HCT116 (cell line): ENCODE results near the gene LRCH1. TPM values are rescaled to one million over a fixed set of nuclear protein-coding genes. Genes with fewer than 3 reads are reported as not detected.

Experiments
- ATAC-seq: fragments of 200-7000 bp; cut with Tn5 transposase; 2 replicates; pipeline ENCODE4 v1.9.1; 2020; ENCODE audit warnings: mild to moderate bottlenecking, moderate library complexity
- BruUV-seq: library from RNA; stranded (reverse); fragments of 400-500 nt; replicated peaks from 2 replicates; lab custom pipeline; 2021; lab: Mats Ljungman, UMichigan
- CTCF ChIA-PET: fragments of 300-600 bp; sonication (Branson Sonifier 250); formaldehyde crosslinking; loops from one replicate; lab custom pipeline; 2021; ENCODE audit warnings: antibody characterized with exemption; lab: Charles Lee
- POLR2A ChIA-PET: fragments of 300-600, 350-600 bp; sonication (Branson Sonifier 250); formaldehyde crosslinking; loops from one replicate; lab custom pipeline; 2021; ENCODE audit warnings: antibody characterized with exemption; lab: Charles Lee
- RAD21 ChIA-PET, 2 experiments: fragments of 300-600 bp; sonication (Branson Sonifier 250); formaldehyde crosslinking; loops; one replicate each; lab custom pipeline; 2023; ENCODE audit warnings: low total read pairs in 2 of 2; ENCODE audit not compliant: uncharacterized antibody in 2 of 2, unreplicated experiment in 2 of 2, low non-redundant PET in 1 of 2; lab: Charles Lee
- DNase-seq: peaks from one replicate; pipeline ENCODE4 v3.0.0-alpha.2; 2010; ENCODE audit warnings: low read depth, low spot score
- H2AFZ ChIP-seq: fragments of 200-600 bp; shearing (Covaris generic), sonication (generic); 2 replicates; pipeline ENCODE4 v1.6.1; 2017; ENCODE audit warnings: low read depth, mixed run types, mixed read lengths, antibody characterized with exemption, low read length; ENCODE audit not compliant: poor library complexity, severe bottlenecking
- H3K27ac ChIP-seq: 2 replicates; pipeline ENCODE4 v1.5.1; 2012; ENCODE audit warnings: low read depth, low read length
- H3K27me3 ChIP-seq: fragments of 200-600 bp; sonication (generic); 2 replicates; pipeline ENCODE4 v1.6.1; 2016; ENCODE audit warnings: mixed run types, low read length, mixed read lengths; ENCODE audit not compliant: insufficient read depth
- H3K36me3 ChIP-seq, 2 experiments: fragments of 200-500 bp in 1 of 2; fragments of 200-600 bp in 1 of 2; sonication (Bioruptor generic) in 1 of 2; sonication (generic) in 1 of 2; 2 replicates each; pipeline versions ENCODE4 v1.5.1 to v1.6.1; 2014 to 2016; ENCODE audit warnings: low read length in 2 of 2, inconsistent platforms in 1 of 2, mixed read lengths in 1 of 2, mixed run types in 1 of 2; ENCODE audit not compliant: insufficient read depth in 2 of 2, control insufficient read depth in 1 of 2
- H3K4me1 ChIP-seq, 2 experiments: fragments of 200-600 bp in 1 of 2; sonication (generic) in 1 of 2; 2 replicates each; pipeline versions ENCODE4 v1.5.1 to v1.6.1; 2012 to 2017; ENCODE audit warnings: low read length in 2 of 2, inconsistent platforms in 1 of 2, mild to moderate bottlenecking in 1 of 2, mixed read lengths in 1 of 2, mixed run types in 1 of 2, moderate library complexity in 1 of 2; ENCODE audit not compliant: insufficient read depth in 2 of 2, control insufficient read depth in 1 of 2
- H3K4me2 ChIP-seq: fragments of 200-600 bp; sonication (generic); 2 replicates; pipeline ENCODE4 v1.6.1; 2017; ENCODE audit warnings: mixed run types, low read length, mixed read lengths
- H3K4me3 ChIP-seq, 2 experiments: fragments of 200-600 bp in 1 of 2; sonication (generic) in 1 of 2; replicated peaks in 1 of 2; 2 replicates each; pipeline ENCODE4 v1.5.1; 2011 to 2016; ENCODE audit warnings: low read length in 2 of 2, control low read depth in 1 of 2, low read depth in 1 of 2, mild to moderate bottlenecking in 1 of 2, mixed read lengths in 1 of 2, mixed run types in 1 of 2
- H3K79me2 ChIP-seq: fragments of 200-600 bp; sonication (generic); 2 replicates; pipeline ENCODE4 v1.6.1; 2017; ENCODE audit warnings: mild to moderate bottlenecking, mixed run types, low read length, moderate library complexity, mixed read lengths; ENCODE audit not compliant: insufficient read depth
- H3K9ac ChIP-seq: fragments of 200-600 bp; sonication (generic); 2 replicates; pipeline ENCODE4 v1.6.1; 2016; ENCODE audit warnings: low read length, mixed read lengths
- H3K9me2 ChIP-seq: fragments of 200-600 bp; sonication (generic), shearing (Covaris generic); 2 replicates; pipeline ENCODE4 v1.6.1; 2017; ENCODE audit warnings: mixed run types, mild to moderate bottlenecking, moderate library complexity; ENCODE audit not compliant: insufficient read depth
- H3K9me3 ChIP-seq, 2 experiments: fragments of 200-500 bp in 1 of 2; fragments of 200-600 bp in 1 of 2; sonication (Bioruptor generic) in 1 of 2; sonication (generic) in 1 of 2; 2 replicates each; pipeline ENCODE4 v1.6.1; 2014 to 2017; ENCODE audit warnings: low read length in 2 of 2, mixed read lengths in 2 of 2, inconsistent platforms in 1 of 2, low read depth in 1 of 2, mild to moderate bottlenecking in 1 of 2, mixed run types in 1 of 2, moderate library complexity in 1 of 2; ENCODE audit not compliant: control insufficient read depth in 1 of 2, insufficient read depth in 1 of 2
- H4K20me1 ChIP-seq: fragments of 200-600 bp; sonication (generic), shearing (Covaris generic); 2 replicates; pipeline ENCODE4 v1.6.1; 2017; ENCODE audit warnings: mixed run types, mild to moderate bottlenecking, moderate library complexity; ENCODE audit not compliant: insufficient read depth
- CBX3 ChIP-seq: IDR thresholded peaks from 2 replicates; pipeline ENCODE4 v1.6.1; 2012; ENCODE audit warnings: low read depth
- CEBPB ChIP-seq: IDR thresholded peaks from 2 replicates; pipeline ENCODE4 v1.6.1; 2012; ENCODE audit warnings: low read depth
- EGR1 ChIP-seq: IDR thresholded peaks from 2 replicates; pipeline ENCODE4 v1.6.1; 2012; ENCODE audit warnings: low read depth
- ELF1 ChIP-seq: IDR thresholded peaks from 2 replicates; pipeline ENCODE4 v1.6.1; 2012; ENCODE audit warnings: low read depth, borderline replicate concordance
- EZH2 ChIP-seq: fragments of 200-600 bp; sonication (generic); IDR thresholded peaks from 2 replicates; pipeline ENCODE4 v1.6.1; 2017; ENCODE audit warnings: antibody characterized with exemption, mixed run types
- EZH2phosphoT487 ChIP-seq: fragments of 200-600 bp; IDR thresholded peaks from 2 replicates; pipeline ENCODE4 v1.6.1; 2018; ENCODE audit warnings: antibody characterized with exemption, borderline replicate concordance
- FOSL1 ChIP-seq: IDR thresholded peaks from 2 replicates; pipeline ENCODE4 v1.6.1; 2012; ENCODE audit warnings: low read depth
- POLR2AphosphoS5 ChIP-seq: IDR thresholded peaks from 2 replicates; pipeline ENCODE4 v1.6.1; 2011; ENCODE audit warnings: mild to moderate bottlenecking, low read depth, low read length, moderate library complexity
- RAD21 ChIP-seq: IDR thresholded peaks from 2 replicates; pipeline ENCODE4 v1.6.1; 2012; ENCODE audit warnings: low read depth, mild to moderate bottlenecking
- SIN3A ChIP-seq: IDR thresholded peaks from 2 replicates; pipeline ENCODE4 v1.6.1; 2012; ENCODE audit warnings: low read depth
- SP1 ChIP-seq: IDR thresholded peaks from 2 replicates; pipeline ENCODE4 v1.6.1; 2012; ENCODE audit warnings: low read depth
- TCF7L2 ChIP-seq: IDR thresholded peaks from 2 replicates; pipeline ENCODE4 v1.7.0; 2011; ENCODE audit warnings: borderline replicate concordance, inconsistent platforms; ENCODE audit not compliant: insufficient read depth, insufficient read length; ENCODE audit errors: extremely low read depth
- YY1 ChIP-seq: IDR thresholded peaks from 2 replicates; pipeline ENCODE4 v1.6.1; 2011; ENCODE audit warnings: low read length, low read depth, moderate library complexity, mild to moderate bottlenecking; ENCODE audit not compliant: insufficient replicate concordance; ENCODE audit errors: extremely low read depth
- ZFX ChIP-seq: fragments of 450-650 bp; IDR thresholded peaks from 2 replicates; pipeline ENCODE4 v1.6.1; 2017
- ZNF274 ChIP-seq: fragments of 200-500 bp; sonication (Bioruptor generic); IDR thresholded peaks from 2 replicates; pipeline ENCODE4 v1.6.1; 2014; ENCODE audit warnings: mild to moderate bottlenecking, low read depth, low read length, inconsistent platforms
- intact Hi-C: fragments of 100-400 bp; cut with micrococcal nuclease; formaldehyde crosslinking; loops from 2 replicates; pipeline ENCODE4 v1.10.0; 2022
- total RNA-seq: library from RNA; stranded (reverse); gene quantifications from one replicate; pipeline ENCODE4 v1.2.1, GENCODE V29; 2021; ENCODE audit not compliant: unreplicated experiment
- TF ChIP-seq, protein P1 (sequence below): IDR thresholded peaks from 2 replicates; pipeline ENCODE4 v1.6.1; 2012
- TF ChIP-seq, protein P2 (sequence below): IDR thresholded peaks from 2 replicates; pipeline ENCODE4 v1.6.1; 2011; ENCODE audit warnings: mild to moderate bottlenecking, low read length, moderate library complexity; ENCODE audit not compliant: insufficient replicate concordance; ENCODE audit errors: extremely low read depth
- TF ChIP-seq, protein P3 (sequence below), 3 experiments: fragments of 200-600 bp in 1 of 3; sonication (generic) in 1 of 3; IDR thresholded peaks in 2 of 3; conservative IDR thresholded peaks in 1 of 3; 2 replicates each; pipeline ENCODE4 v1.5.1; 2012 to 2017; ENCODE audit warnings: low read depth in 2 of 3, low read length in 2 of 3, antibody characterized with exemption in 1 of 3, borderline replicate concordance in 1 of 3, control low read depth in 1 of 3, mild to moderate bottlenecking in 1 of 3, mixed read lengths in 1 of 3, mixed run types in 1 of 3, moderate library complexity in 1 of 3; ENCODE audit not compliant: insufficient read depth in 1 of 3
- TF ChIP-seq, protein P4 (sequence below): IDR thresholded peaks from 2 replicates; pipeline ENCODE4 v1.6.1; 2012; ENCODE audit warnings: low read depth

LRCH1 gene
- total RNA-seq, 1 experiment from 2014 or later, result 15.6 TPM

DNA sequence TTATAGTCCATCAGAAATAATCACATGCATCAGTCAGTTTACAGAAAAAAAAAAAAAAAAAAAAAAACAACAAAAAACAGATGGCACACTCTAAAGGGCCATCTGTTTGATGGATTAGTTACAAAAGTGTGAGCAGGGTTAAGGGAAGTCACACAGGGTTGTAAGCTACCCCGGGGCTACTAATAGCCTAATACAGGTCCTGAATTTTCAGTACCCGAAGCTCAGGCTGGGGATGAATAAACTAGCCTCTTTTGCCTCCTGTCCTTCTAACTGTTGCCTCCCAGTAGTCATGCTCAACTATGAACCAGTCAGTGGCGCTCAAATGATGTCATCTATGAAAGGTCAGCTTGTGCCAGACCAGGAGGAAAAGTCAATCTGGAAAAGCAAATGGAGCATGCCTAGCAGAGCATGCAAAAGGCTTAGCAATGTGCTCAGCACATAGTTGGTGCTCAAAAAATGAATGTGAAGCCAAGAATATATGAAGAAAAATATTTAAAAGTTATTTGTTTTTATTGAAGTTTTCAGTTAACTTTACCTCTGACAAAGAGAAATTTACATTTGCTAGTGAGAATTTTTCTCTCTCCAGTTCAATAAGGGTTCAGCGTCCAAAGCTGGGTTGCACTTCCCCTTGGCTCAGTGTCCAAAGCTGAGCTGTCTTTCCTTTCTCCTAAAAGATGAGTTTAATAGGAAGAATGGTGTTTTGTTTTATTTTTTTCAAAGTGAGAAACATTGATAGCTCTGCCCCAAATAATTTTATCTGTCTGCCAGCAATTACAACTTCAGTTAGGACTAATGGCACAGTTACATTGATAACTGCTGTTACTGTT lies 30.8 kb upstream of the LRCH1 start:
- no peak overlapping the region for H2AFZ ChIP-seq
- no peaks in the 10 kb centered on the region for H3K79me2 ChIP-seq
- TF ChIP-seq CEBPB, result no peak
- TF ChIP-seq EZH2, result no peak
- TF ChIP-seq, protein P1, sequence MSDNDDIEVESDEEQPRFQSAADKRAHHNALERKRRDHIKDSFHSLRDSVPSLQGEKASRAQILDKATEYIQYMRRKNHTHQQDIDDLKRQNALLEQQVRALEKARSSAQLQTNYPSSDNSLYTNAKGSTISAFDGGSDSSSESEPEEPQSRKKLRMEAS, result no peak
- TF ChIP-seq EGR1, result no peak
- no peak for TF ChIP-seq EZH2phosphoT487
- TF ChIP-seq ELF1, result no peak
- no peak for TF ChIP-seq CBX3
- TF ChIP-seq YY1, result no peak
- TF ChIP-seq, protein P2, sequence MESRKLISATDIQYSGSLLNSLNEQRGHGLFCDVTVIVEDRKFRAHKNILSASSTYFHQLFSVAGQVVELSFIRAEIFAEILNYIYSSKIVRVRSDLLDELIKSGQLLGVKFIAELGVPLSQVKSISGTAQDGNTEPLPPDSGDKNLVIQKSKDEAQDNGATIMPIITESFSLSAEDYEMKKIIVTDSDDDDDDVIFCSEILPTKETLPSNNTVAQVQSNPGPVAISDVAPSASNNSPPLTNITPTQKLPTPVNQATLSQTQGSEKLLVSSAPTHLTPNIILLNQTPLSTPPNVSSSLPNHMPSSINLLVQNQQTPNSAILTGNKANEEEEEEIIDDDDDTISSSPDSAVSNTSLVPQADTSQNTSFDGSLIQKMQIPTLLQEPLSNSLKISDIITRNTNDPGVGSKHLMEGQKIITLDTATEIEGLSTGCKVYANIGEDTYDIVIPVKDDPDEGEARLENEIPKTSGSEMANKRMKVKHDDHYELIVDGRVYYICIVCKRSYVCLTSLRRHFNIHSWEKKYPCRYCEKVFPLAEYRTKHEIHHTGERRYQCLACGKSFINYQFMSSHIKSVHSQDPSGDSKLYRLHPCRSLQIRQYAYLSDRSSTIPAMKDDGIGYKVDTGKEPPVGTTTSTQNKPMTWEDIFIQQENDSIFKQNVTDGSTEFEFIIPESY, result no peak
- no peak for TF ChIP-seq FOSL1
- no peak for TF ChIP-seq ZNF274
- no peak for TF ChIP-seq POLR2AphosphoS5
- TF ChIP-seq ZFX, result no peak
- TF ChIP-seq, protein P3, sequence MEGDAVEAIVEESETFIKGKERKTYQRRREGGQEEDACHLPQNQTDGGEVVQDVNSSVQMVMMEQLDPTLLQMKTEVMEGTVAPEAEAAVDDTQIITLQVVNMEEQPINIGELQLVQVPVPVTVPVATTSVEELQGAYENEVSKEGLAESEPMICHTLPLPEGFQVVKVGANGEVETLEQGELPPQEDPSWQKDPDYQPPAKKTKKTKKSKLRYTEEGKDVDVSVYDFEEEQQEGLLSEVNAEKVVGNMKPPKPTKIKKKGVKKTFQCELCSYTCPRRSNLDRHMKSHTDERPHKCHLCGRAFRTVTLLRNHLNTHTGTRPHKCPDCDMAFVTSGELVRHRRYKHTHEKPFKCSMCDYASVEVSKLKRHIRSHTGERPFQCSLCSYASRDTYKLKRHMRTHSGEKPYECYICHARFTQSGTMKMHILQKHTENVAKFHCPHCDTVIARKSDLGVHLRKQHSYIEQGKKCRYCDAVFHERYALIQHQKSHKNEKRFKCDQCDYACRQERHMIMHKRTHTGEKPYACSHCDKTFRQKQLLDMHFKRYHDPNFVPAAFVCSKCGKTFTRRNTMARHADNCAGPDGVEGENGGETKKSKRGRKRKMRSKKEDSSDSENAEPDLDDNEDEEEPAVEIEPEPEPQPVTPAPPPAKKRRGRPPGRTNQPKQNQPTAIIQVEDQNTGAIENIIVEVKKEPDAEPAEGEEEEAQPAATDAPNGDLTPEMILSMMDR (IDR thresholded peaks at IDR 0.05 in 2 of 3, conservative IDR thresholded peaks at IDR 0.05 in 1 of 3; ENCODE audit: borderline replicate concordance in 1 of 3, insufficient read depth in 1 of 3, low read depth in 2 of 3, low read length in 2 of 3), result no peak
- no peak for TF ChIP-seq TCF7L2
- TF ChIP-seq RAD21, result no peak
- no peak for TF ChIP-seq SP1
- TF ChIP-seq, protein P4, sequence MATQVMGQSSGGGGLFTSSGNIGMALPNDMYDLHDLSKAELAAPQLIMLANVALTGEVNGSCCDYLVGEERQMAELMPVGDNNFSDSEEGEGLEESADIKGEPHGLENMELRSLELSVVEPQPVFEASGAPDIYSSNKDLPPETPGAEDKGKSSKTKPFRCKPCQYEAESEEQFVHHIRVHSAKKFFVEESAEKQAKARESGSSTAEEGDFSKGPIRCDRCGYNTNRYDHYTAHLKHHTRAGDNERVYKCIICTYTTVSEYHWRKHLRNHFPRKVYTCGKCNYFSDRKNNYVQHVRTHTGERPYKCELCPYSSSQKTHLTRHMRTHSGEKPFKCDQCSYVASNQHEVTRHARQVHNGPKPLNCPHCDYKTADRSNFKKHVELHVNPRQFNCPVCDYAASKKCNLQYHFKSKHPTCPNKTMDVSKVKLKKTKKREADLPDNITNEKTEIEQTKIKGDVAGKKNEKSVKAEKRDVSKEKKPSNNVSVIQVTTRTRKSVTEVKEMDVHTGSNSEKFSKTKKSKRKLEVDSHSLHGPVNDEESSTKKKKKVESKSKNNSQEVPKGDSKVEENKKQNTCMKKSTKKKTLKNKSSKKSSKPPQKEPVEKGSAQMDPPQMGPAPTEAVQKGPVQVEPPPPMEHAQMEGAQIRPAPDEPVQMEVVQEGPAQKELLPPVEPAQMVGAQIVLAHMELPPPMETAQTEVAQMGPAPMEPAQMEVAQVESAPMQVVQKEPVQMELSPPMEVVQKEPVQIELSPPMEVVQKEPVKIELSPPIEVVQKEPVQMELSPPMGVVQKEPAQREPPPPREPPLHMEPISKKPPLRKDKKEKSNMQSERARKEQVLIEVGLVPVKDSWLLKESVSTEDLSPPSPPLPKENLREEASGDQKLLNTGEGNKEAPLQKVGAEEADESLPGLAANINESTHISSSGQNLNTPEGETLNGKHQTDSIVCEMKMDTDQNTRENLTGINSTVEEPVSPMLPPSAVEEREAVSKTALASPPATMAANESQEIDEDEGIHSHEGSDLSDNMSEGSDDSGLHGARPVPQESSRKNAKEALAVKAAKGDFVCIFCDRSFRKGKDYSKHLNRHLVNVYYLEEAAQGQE, result no peak
- no peak for TF ChIP-seq SIN3A
- H3K9me3 ChIP-seq, result peaks cover 0 to 6% of the 10 kb centered on the region in 2 experiments; a peak in 1 of 4 replicates
- ChIA-PET RAD21 (no interaction called here), POLR2A (no interaction called here), CTCF (no interaction called here)
- H3K4me3 ChIP-seq, result no peak overlapping the region
- no peak overlapping the region for H3K27ac ChIP-seq
- H4K20me1 ChIP-seq, result no peaks in the 10 kb centered on the region
- H3K4me2 ChIP-seq, result no peak overlapping the region
- no peaks in the 10 kb centered on the region for H3K4me1 ChIP-seq
- no peaks in the 10 kb centered on the region for H3K36me3 ChIP-seq
- DNase-seq (no peak), ATAC-seq (no peak)
- H3K9ac ChIP-seq, result no peak overlapping the region
- BruUV-seq, result no TSS peak
- H3K27me3 ChIP-seq, result no peaks in the 10 kb centered on the region; the same call in 1 of the 2 replicates
- intact Hi-C loops, result no loop called here
- H3K9me2 ChIP-seq, result no peaks in the 10 kb centered on the region
